HG02852 (cell line): ENCODE results near the gene SLC25A13.
"Not testable (repeated sequence)": the region's sequence is repeated elsewhere in the genome, so short reads cannot be mapped to it uniquely, and the experiment has no call there.

Experiments
- ATAC-seq: cut with Tn5 transposase; IDR thresholded peaks from one replicate; pipeline ENCODE4 v1.9.1; 2021; ENCODE audit warnings: mild to moderate bottlenecking, moderate library complexity; ENCODE audit not compliant: unreplicated experiment

SLC25A13 gene

DNA sequence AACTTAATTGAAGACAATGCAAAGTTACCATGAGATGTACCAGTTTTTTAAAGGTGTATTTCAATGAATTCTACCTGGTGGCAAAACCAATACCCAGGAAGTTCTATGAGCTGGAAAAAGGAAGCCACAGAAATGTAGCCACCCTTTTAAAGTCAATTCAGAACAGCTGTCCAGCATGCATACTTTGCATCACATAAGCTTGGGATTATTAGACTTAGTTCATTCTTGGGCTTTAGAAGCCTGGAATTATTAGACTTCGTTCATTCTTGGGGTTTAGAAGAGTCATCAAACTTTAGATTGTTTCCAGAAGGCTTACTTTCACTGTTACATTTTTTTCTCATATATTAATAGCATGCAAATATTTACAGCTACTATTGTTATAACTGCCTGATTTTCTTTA lies 20.9 kb downstream of the SLC25A13 start:
- ATAC-seq, result no peak

DNA sequence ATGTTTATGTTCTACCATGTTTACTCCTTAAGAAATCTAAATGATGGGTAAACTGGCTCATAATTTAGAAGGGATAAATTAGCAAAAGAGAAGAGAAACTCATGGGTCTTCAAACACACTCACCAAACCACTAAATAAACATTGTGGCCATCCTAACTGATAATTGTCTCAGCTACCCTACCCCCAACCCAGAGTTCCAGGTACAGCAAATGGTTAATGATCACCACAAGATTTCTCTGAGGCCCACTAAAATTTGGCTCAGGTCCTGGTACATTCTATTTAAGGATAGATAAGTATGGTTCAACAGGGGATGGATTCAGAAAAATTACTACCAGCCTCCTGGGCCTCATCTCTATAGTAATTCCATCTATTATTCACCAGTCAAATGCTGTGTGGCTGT lies 21.4 kb downstream of the SLC25A13 start:
- ATAC-seq, result no peak

DNA sequence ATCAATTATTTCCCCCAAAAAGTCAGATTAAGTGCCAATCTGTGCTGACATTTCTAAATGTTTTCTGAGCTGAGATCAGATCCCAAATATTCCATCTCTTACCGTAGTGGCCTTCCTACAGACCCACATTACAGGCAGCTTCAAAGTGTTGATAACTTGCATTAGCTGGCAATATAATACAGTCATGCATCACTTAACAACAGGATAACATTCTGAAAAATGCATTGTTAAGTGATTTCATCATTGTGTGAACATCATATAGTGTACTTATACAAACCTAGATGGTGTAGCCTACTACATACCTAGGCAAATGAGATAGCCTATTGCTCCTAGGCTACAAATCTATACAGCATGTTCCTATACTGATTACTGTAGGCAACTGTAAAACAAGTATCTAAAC lies 22.4 kb downstream of the SLC25A13 start:
- ATAC-seq, result no peak

DNA sequence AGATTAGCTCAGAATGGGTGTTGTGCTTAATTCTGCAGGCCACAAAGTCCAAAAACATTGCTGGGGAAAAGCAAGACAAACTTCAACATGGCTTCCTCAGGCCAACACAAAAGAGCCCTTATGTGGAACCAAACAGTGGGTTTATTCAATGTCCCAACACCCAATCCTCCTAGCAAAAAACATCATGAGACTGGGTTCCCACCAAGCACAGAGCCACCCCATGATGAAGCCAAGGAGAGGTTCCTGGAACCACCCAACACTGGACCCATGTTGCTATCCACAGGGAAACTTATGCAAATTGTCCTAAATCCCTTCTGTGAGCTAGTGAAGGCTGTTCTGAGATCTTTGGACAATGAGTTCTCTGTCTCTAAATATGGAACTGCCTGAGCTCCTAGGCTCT lies 24.0 kb downstream of the SLC25A13 start:
- no peak for ATAC-seq

DNA sequence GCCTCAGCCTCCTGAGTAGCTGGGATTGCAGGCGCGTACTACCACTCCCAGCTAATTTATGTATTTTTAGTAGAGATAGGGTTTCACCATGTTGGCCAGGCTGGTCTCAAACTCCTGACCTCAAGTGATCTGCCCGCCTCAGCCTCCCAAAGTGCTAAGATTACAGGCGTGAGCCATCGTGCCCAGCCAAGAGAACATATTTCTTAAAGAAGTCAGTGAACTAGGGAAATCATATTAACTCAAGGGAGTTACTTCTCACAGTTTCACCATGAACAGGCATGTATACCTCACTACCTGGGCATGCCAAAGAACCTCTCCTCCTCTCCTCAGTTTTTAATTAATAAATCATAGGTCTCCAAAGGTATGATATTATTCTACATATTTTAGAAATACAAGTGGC lies 24.5 kb downstream of the SLC25A13 start:
- not testable (repeated sequence) for ATAC-seq

DNA sequence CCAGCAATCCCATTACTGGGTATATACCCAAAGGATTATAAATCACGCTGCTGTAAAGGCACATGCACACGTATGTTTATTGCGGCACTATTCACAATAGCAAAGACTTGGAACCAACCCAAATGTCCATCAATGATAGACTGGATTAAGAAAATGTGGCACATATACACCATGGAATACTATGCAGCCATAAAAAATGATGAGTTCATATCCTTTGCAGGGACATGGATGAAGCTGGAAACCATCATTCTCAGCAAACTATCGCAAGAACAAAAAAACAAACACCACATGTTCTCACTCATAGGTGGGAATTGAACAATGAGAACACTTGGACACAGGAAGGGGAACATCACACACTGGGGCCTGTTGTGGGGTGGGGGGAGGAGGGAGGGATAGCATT lies 28.0 kb downstream of the SLC25A13 start:
- not testable (repeated sequence) for ATAC-seq

DNA sequence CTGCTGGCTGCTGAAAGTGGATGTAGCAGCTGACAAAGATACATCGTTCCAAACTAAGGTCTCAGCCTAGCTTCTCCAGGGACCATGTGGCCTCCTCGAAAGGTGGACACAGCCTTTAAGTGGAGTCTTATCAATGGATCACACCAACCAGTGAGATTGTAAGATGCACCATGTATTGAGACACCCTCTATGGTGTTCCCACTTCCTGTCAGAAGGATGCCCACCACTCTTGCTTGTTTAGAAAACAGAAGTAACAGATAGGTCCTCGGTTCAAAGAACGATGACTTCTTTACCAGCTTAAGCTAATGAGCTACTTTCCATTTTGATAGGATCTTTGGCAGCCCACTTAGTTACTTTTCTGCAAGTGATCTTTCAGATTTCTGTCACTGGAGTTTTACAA lies 34.3 kb downstream of the SLC25A13 start:
- no peak for ATAC-seq

DNA sequence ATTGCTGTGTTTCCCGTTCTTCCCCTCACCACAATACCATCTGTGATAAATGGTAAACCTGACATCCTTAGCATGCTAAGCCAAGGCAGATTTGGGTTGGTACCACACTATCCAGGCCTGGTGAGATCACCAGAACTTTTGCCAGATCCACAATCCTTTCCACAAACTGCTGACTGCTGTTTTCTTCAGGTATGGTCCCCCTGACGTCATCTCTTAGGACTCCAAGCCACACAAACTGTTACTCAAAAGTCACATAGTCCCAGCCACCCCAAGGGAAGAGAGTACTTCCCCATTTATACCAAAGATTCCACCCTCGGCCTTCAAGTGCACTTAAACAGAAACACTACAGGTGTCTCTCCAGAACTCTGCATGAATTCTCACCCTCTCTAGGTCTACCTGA lies 34.8 kb downstream of the SLC25A13 start:
- peak; percentile 37 for ATAC-seq

DNA sequence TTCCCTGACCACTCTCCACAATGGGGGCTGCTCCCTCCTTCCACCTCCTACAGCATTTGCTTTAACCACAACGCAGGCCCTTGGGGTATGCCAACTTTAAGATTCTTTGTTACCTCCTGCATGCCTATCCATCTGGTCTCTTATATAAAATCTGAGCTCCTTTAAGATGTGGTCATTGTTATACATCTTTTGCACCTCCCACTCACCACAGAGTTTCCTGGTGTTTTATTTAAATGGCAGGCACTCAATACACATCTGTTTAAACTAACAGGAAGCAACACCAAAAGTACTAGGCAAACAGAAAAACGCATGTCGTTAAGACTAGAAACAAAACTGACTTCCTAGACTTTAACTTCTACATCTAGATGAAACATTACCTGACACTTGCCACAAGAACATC lies 36.3 kb downstream of the SLC25A13 start:
- ATAC-seq, result peak; percentile 66

DNA sequence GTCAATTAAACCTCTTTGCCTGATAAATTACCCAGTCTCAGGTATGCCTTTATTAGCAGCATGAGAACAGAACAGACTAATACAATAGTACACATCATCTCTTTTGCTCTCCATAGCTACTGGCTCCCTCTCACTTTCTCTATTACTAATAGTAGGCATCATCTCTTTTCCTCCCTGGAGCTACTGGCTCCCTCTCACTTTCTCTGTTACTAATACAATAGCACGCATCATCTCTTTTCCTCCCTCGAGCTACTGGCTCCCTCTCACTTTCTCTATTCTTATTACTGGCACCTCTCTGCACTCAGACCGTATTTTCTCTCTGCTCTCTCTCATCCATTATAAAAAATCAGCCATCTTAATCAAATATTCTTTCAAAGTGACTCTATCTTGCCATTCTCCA lies 37.1 kb downstream of the SLC25A13 start:
- ATAC-seq, result peak; percentile 74

DNA sequence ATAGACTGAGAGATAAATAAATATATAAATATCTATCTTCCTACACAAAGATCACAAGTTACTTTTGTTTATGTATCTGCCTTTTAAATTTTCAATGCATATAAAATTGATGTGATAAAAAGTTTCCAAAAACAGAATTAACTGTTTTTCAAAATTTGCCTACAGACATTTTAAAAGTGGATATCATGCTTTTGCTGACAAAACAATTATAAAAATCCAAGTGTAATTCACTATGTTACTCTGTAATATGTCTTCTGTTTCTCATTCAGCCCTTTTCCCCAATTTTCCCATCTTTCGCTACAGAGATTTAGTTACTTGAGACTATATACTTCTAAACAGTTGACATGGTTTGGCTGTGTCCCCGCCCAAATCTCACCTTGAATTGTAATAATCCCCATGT lies 37.7 kb downstream of the SLC25A13 start:
- ATAC-seq, result no peak

DNA sequence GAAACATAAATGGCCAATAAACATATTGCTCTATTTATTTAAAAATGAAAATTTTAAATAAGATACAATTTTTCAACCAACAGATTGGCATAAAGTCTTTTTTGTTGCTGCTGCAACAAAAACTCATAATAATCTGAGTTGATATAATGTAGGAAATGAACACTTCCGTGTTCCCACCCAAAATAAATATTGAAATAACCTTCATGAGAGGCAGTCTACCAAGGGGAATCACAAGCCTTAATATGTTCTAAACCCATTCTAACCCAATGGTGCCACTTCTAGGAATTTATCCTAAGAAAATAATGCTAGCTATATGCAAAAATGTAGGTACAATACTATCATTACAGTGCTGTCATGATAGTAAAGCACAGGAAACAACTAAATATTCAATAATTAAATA lies 39.1 kb downstream of the SLC25A13 start:
- ATAC-seq, result no peak

DNA sequence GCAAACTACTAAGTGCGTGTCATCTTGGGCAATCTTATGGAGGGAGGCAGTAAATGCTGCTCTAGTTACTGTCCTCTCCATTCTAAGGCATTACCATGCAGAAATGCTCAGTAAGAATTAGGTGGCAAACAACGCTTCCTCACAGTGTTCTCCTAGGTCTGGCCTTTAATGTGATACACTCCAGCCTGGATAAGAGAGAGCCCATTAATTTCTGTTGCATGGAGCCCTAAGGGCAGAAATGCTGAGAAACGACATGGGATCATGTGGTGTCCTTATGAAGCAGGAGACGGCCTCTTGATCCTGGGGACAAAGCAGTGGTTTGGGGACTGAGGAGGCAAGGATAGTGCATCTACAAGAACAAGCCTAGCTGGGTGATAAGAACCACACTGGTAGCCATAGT lies 44.0 kb downstream of the SLC25A13 start:
- no peak for ATAC-seq

DNA sequence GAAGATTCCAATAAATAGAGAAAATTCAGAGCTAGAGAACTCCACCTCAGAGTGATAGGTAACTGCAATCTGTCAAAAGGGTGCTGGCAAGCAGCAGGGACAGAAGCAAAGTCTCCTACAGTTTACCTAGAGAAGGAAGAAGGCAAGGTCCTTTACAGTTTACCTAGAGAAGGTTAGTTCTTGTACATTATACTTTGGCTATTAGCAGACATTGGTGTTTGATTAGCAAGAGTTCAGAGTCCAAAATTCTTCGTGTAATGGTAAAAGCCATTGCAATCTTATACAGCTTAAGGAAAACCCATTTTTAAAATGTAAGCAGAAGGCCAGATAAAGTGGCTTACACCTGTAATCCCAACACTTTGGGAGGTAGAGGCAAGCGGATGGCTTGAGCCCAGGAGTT lies 45.9 kb downstream of the SLC25A13 start:
- ATAC-seq, result no peak

DNA sequence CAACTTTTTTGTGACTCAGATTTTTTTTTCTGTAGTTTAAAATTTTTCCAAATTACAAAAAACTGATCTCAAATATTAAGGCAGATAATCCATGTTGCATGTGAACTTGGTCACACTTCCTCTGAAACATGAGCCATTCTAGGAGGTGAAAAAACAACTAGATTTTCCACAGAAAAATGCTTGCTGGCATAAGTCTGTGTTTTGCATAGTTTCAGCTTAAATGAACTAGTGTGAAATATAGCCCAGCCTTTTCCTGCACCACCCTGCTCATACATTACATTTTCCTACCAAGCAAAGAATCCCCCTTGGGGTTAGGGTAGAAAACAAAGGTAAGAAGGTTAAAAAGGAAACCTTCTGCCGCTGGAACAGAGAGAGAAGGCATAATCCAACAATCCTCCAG lies 48.2 kb downstream of the SLC25A13 start:
- no peak for ATAC-seq

DNA sequence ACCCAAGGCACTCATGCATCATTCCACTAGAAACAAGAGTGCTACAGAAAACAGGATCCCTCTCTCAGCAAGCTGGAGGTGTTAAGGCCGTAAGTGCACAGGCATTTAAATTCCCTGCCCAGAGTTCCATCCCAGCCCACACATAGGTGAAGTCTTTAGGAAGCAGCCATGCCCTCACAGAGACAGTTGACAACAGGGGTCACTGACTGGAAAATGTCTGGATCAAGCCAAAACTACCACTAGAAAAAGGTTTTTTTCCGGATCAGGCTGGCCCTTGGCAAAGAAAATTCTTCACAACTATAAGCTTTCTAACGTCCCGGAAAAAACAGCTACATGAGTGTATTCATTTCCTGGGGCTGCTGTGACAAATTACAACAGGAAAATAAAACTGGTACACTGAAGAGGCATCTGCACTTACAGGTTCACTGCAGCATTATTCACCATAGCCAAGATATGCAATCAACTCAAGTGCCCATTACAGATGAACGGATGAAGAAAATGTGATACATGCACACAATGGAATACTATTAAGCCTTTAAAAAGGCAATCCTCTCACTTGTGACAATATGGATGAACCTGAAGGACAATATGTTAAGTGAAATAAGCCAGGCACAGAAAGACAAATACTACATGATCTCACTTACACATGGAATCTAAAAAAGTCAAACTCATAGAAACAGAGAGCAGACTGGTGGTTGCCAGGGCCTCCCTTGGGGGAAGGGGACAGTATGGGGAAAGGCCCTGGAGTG lies 52.5 kb downstream of the SLC25A13 start:
- ATAC-seq, result no peak

DNA sequence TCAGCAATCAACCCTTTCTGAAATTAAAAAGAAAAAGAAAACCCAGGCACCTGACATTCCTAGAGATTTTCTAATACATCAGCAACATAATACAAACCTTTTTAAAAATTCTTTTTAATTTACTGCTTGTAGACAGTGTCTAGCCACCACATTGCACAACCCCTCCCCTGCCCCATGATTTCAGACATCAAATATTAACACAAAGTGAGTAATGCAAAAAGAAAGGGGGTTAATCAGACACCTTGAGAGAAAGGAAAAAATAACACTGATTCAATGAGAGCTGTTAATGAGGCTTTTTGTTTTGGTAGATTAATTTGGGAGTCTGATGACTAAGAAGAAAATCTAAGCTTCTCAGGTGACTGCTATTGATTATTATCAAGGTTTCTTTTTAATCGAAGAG lies 55.3 kb downstream of the SLC25A13 start:
- ATAC-seq, result no peak

DNA sequence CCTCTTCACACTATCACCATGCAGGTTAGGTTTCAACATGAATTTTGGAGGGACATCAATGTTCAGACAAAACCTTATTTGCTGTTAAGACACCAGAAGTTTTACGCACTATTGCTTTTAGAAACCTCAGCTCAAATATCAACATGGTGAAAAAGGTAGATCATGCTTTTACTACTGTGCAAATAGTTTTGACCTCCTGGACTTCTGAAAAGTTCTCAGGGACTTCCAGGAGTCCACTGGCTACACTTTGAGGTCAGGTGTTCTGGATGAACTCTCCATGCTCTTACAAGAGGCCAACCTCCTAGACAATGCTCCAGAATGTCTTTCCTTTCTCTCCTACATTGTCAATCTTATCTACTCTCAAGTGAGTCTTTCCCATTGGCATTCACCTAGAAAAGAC lies 55.9 kb downstream of the SLC25A13 start:
- no peak for ATAC-seq

DNA sequence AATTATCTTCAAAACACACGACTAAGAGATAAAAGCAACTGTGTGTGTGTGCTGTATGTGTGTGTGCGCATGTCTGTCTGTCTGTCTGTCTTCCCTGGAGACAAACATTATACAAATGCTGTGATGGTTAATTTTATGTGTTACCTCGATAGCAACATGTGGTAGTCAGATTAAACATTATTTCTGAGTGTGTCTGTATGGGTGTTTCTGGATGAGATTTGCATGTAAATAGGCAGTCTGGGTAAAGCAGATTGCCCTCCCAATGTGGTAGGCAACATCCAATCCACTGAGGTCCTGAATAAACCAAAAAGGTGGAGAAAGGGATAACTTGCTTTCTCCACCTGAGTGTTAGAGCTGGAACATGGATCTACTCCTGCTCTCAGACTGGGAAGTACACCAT lies 67.9 kb downstream of the SLC25A13 start:
- ATAC-seq, result no peak

DNA sequence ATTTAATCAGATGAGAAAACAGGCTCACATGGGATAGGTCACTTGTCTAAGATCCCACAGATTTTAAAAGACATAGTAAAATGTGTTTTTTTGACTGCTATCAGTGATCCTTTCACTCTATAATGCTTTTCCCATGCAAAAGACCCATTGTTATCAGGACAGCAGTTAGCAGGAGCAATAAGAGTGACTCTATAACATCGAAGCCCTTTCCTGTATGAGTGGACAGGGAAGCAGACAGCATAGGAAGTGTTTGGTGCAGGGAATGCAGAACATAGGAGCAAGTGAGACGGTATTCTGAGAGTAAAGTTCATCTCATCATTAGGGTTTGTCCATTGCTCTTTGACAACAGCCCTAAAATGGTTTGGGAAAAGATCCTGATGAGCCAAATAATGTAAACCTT lies 68.5 kb downstream of the SLC25A13 start:
- ATAC-seq, result no peak

DNA sequence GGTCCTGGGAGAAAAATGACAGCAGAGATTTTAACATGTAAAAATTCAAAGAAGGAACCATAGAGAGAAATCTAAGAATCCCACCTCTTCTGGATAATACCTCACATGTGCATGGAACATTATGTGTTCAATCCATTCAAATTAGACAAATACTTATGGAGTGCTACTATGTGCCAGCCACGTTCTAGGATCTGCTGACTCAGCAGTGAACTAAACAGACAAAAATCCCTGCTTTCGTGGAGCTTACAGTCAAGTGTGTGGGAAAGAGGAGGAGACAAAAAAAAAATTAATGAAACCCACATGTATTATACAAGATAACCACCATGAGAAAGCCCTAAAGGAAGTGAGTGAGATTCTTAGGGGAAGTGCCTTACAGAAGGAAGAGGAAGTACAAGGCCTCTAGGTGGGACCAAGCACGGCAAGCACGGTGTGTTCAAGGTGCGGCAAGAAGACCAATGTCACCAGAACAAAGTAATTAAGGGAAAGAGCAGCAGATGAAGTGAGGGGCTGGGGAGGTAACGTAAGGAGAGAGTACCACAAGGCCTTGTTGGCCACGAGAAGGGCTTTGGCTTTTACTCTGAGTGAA lies 71.0 kb downstream of the SLC25A13 start:
- ATAC-seq, result no peak

DNA sequence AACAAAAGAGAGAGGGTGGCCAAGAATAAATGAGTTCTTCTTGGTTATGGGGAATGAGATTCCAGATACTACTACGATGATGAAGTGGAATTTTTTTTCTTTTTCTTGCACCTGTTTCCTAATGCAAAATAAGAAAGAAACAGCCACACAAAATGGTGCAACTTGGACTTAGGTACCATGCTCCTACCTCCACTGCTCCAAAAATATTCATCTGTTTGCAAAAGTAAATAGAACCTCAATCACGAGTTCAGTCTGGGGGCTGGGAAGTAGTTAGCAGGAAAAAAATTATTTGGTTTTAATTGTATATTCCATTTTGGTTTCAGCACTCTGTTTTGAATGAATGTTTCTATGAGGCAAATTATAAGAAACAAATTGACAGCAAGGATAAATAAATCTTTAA lies 73.5 kb downstream of the SLC25A13 start:
- ATAC-seq, result no peak

DNA sequence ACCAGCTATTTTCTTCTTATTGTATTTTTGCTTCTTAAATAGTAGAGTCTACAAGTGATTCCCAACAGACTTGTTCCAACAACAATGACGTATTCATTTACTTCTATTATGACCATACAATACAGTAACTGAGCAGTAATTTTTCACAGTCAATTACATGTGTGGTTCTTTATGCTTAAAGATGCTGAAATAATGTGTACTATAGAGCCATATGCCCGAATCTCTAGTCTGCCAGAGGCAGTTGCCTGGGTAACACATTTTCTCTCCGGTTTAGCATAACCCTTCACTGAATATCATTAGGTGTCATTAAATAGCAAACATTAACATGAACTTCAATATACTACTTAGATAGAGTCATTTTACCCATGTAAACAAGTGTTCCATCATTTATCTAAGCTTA lies 75.0 kb downstream of the SLC25A13 start:
- no peak for ATAC-seq
